OCI-M2 (cell line): ENCODE measurements around the gene NFAM1.
A peak's percentile ranks its signal among the peaks of the same experiment; 100 is the strongest.

Source experiments
- DNase-seq: peaks from one replicate; lab custom pipeline; 2025; ENCODE audit not compliant: unreplicated experiment; lab: John Stamatoyannopoulos, UW

Gene NFAM1, protein sequence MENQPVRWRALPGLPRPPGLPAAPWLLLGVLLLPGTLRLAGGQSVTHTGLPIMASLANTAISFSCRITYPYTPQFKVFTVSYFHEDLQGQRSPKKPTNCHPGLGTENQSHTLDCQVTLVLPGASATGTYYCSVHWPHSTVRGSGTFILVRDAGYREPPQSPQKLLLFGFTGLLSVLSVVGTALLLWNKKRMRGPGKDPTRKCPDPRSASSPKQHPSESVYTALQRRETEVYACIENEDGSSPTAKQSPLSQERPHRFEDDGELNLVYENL

DNA sequence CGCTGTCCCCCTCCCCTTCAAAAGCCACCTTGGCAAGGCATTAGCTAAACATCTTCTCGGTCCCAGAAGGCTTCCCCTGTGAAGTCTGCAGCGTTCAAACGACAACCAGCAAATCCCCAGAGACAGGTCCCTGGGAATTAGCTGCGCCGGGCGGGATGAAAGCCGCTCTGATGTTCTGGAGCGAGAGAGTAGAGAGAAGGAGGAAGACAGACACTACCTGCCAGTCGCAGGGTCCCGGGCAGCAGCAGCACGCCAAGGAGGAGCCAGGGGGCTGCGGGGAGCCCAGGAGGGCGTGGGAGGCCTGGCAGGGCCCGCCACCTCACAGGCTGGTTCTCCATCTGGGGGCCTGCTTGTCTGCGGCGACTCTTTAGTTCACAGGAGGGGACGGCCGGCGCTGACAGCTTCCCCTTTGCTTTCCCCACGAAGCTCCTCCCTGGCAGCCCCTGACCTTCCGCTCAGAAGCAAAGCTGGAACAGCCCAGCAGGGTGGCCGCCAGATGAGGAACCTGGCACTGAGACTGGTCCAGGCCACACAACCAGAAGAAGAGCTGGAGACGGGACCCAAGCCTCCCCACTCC lies at the start of gene NFAM1:
Gene NFAM1, minus strand, starts transcription at position 384 of the 577 bp plus-strand sequence. Its CDS starts 46 bp downstream, at position 338.
- no peak for DNase-seq

- DNase-seq = no peak
Measured at GRCh38 chr22:42475122-42475521, 42.9 kb upstream of the NFAM1 start.

DNA sequence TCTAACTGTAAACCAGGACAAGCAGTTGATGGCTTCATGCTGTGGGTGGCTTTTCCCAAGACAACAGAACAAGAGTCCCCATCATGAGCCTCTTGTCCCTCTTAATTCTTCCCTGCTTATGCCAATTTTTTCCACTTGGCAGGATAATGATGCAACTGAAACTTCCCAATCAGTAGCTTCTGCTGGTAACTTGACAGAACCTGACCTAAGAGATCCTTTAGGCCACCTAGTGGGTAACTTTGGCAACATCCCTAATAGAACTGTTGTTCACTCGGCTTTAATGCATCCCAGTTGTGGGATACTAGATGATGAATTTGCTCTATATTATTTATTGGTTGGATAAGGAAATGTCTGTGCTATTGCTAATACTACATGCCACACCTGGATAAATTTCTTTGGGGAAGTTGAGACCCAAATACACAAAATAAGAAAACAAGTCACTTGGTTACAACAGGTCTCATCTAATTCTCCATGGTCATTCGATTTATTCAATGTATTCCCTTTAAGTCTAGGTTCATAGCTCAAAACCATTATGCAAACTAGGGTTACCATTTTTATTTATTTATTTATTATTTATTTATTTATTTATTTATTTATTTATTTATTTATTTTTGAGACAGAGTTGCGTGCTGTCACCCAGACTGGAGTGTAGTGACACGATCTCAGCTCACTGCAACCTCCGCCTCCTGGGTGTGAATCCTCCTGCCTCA lies 41.4 kb upstream of the NFAM1 start:
- no peak for DNase-seq

GRCh38 chr22:42472671-42473070 lies 40.5 kb upstream of the NFAM1 start:
- DNase-seq = no peak

DNA sequence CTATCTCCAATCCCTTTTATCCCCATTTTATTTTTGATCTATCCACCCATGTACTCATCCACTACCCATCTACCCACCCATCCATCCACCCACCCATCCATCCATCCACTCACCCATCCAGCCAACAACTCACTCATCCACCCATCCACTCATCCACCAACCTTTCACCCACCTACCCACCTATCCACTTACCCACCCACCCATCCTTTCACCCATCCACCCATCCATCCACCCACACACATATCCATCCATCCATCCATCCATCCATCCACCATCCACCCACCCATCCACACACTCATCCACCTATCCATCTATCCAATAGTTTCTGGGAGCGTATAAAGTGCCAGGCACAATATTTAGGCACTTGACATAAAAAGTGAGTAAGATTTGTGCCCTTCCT lies 39.2 kb upstream of the NFAM1 start:
- no peak for DNase-seq

- no peak for DNase-seq
Measured at GRCh38 chr22:42470366-42471082, 38.3 kb upstream of the NFAM1 start.

DNA sequence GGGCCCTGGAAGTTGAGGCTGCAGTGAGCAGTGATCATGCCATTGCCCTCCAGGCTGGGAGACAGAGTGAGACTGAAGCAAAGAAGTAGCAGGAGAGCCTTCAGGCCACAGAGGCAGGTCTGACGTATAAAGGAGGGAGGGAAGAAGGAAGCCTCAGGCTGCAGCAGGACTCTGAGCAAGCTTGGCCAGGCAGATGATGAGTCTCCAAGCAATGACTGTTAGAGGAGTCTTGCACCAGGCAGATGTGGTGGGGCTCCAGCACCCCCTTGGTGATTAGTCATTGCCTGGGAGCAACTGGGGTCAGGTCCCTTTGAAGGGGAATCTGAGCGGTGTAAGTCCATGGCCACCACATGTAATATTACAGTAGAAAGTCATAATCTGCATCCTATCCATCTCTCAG lies 36.6 kb upstream of the NFAM1 start:
- DNase-seq = no peak

GRCh38 chr22:42462016-42462415 lies 29.8 kb upstream of the NFAM1 start:
- no peak for DNase-seq

DNA sequence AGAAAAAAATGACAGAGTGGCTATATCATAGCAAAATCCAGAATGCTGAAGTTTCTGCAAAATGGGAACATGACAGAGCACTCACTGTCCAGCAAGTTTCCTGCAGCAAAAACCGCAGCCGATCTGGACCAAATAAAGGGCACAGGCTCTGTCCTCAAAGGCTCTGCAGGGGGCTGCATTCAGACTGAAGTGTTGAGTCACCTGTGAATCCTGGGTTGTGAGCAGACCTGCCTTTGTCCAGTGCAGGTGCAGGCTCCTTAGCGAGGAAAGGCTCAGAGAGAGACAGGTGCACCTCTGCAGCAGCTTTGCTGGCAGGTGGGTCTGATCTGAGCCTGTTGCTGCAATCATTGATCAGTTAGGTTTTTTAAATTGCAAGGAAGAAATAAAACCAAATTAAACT lies 29.3 kb upstream of the NFAM1 start:
- no peak for DNase-seq

DNA sequence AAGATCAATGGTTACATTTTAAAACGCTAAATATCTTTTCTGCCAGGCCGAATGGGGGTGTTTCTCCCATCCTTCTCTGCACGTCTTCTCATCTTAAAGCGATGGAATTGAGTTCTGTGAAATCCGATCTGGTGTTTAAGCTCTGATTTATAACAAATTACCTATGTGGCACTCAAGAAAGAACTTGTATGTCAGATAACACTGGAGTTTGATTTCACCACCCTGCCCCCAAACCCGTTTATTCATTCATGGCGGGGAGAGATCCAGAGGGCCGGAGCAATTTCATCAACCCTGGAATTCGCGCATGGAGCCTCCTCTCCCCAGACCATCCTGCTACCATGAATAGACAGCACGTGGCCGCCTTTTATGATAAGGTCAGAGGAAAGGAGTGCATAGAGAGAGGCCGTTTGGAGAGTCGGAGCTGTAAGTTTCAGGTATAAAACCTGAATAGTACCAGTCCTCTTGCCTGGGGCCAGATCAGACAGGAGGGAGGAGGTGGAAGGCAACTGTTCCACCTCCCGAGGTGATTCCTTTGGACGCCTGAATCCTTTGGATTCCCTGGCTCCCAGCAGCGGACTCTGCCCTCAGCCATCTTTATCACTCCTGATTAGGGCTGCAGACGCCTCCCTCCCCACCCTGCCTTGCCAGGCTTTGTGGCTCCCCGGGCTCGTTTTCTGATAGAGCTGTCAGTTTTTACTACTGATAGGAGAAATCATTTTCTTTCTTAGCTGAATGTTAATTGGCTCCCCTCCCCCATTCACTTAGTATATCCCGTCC lies 27.3 kb upstream of the NFAM1 start:
- no peak for DNase-seq

DNA sequence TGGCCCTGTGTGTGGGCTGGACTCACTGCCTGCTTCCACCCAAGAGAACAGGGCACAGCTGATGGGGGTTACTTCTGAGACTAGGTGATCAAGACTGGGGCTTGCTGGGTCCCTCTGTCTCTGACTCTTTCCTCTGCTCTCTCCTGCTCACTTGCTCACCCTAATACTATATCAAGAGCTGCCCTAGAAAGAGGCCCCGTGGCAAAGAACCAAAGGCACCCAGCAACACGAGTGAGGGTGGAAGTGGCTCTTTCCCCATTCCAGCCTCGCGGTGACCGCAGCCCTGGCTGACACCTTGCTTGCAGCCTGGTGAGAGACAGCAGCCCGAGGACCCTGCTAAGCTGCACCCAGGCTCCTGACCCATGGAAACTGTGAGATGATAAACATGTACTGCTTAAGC lies 20.7 kb upstream of the NFAM1 start:
- DNase-seq = no peak

DNA sequence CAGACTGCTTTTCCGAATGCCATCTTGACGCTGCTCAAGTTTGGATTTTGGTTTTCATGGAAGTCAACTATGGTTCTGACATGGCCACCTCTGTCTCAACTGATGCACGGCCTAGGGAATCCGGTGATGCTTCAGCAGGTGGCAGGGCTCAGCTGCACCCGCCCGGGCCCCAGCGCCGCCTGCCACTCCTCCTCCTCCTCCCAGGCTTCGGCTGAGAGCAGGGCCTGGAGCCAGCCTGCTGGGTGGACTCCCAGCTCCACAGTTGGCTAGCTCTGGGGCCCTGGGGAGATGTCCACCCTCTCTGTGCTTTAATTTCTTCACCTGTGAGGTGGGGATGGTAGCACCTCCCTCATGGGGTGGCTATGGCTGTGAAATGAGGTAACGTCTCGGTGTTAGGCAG lies 20.3 kb upstream of the NFAM1 start:
- no peak for DNase-seq

DNA sequence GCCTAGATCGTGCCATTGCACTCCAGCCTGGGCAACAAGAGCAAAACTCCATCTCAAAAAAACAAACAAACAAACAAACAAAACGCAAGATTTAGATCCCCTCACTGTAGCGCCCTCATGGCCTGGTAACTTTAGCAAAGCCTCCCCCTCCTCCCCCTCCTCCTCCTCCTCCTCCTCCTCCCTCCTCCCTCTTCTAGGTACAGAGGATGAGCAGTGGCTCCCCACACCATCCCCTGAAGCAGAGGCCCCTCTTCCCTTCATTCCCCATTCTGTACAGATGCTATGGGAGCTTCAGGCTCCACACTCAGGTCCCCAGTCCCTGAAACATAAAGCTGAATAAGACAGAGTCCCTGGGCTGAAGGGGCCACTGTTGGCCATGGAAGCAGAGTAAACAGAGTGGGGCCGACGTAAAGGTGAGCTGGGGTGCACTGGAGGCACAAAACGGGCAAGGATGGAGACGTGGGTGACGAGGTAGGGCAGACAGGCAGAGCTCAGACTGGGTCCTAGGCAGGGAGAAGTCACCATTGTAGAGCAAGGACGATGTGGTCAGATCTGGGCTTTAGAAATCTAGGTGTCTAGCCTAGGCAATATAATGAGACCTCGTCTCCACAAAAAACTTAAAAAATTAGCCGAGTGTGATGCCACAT lies 19.4 kb upstream of the NFAM1 start:
- no peak for DNase-seq

GRCh38 chr22:42450862-42451261 lies 18.7 kb upstream of the NFAM1 start:
- no peak for DNase-seq

DNA sequence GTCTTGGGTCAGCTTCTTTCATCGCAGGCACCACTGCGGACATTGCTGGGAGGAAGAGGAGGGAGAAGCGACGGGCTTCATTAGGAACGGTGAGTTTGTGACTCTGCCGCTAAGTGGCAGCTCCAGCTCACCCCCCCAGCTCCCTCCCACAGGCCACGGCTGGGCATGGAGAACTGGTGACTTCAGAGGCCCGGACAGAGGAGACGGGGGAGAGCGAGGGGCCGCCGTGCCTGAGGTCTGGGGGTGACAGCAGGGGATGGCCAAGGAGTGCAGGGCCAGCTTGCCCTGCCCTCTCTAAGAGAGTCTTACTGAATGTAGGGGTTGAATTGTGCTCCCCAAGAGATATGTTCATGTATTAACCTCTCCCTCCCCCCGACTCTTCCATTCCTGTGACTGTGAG lies 13.9 kb upstream of the NFAM1 start:
- no peak for DNase-seq

DNA sequence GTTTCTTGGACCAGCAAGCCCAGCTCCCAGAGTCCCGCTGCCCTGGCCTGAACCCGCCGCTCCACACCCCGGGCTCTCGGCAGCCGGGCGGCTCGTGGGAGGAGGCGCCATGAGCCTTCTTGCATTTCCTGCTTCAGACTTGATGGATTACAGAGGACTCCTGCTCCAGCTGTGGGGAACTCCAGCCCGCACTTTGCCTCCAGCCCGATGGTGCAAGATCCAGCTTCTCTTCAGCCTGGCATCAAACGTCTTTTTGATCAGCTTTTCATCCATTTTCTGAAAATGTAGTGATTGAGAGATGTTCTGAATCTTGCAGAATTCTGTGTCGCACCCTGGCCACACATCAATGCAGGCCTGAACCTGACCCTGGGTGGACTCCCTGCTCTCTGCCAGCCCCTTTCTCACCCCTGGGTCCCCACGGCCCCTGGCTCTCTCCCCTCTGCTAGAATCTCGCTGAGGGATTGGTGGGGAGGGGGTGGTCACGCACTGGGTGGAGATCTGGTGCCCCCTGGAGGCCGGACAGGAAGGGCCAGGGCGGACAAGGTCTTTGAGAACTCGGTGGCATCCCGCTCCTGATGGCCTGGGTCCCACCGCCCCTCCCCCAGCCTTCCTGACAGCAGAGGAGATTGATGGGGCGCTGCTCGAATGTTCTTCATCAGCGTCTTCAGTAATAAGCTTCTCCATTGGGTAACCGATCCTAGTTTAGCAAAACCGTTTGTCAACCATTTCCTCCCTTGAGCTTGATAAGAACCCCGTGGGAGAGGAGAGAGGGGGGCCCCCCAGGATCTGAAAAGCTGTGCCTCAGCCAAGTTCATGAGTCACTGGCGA lies 12.1 kb upstream of the NFAM1 start:
- peak; percentile 28 for DNase-seq

- DNase-seq = no peak
Measured at GRCh38 chr22:42443240-42444076, 11.3 kb upstream of the NFAM1 start.

DNA sequence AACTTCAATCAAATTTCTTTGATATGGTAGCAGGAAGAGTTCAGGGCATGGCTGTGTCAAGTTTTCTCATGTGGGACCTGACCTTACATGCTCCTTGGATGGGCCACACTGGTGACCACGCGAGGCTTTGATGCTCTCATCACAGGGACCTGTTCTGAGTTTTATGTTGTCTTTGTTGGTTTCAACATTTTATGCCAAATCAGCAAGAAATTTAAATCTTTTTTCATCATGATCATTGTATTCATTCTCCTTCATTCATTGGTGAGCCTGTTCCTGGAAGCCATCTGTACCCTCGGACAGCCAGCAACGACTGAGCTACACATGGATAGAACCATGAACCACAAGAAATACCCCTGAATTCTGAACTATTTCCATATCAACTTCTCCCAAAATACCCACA lies 10.5 kb upstream of the NFAM1 start:
- no peak for DNase-seq

- no peak for DNase-seq
Measured at GRCh38 chr22:42440728-42441127, 8.5 kb upstream of the NFAM1 start.
